HUES64 (cell line): ENCODE measurements around the gene DMXL1. TPM values are rescaled to one million over a fixed set of nuclear protein-coding genes. Genes with fewer than 3 reads are reported as not detected.
A peak's percentile ranks its signal among the peaks of the same experiment; 100 is the strongest.

Experiments
- H3K27ac ChIP-seq: 2 replicates; pipeline ENCODE4 v1.7.0; 2013; ENCODE audit warnings: low read depth, low read length, inconsistent platforms
- H3K27me3 ChIP-seq: 2 replicates; pipeline ENCODE4 v1.6.1; 2013; ENCODE audit warnings: mild to moderate bottlenecking, low read length; ENCODE audit not compliant: insufficient read depth
- H3K36me3 ChIP-seq: 2 replicates; pipeline ENCODE4 v1.6.1; 2013; ENCODE audit warnings: mild to moderate bottlenecking, low read length; ENCODE audit not compliant: insufficient read depth
- H3K4me1 ChIP-seq: 2 replicates; pipeline ENCODE4 v1.6.1; 2013; ENCODE audit warnings: mild to moderate bottlenecking, low read length, moderate library complexity; ENCODE audit not compliant: insufficient read depth
- H3K4me3 ChIP-seq: 2 replicates; pipeline ENCODE4 v1.5.1; 2013; ENCODE audit warnings: mild to moderate bottlenecking, low read length, moderate library complexity
- H3K9ac ChIP-seq: 2 replicates; pipeline ENCODE4 v1.6.1; 2013; ENCODE audit warnings: mild to moderate bottlenecking, low read depth, low read length
- H3K9me3 ChIP-seq: 2 replicates; pipeline ENCODE4 v1.6.1; 2013; ENCODE audit warnings: low read depth, low read length; ENCODE audit not compliant: insufficient read depth
- WGBS: fragments of 150-250, 120-280 bp; methylation state at CpG from one replicate; pipeline ENCODE4 v1.1.7; 2013; ENCODE audit warnings: missing lambda C conversion rate; 5-methylcytosine and 5-hydroxymethylcytosine counted together
- polyA plus RNA-seq, 2 experiments: library from polyadenylated mRNA; stranded (reverse); fragments of 50-300 nt; gene quantifications; one replicate each; pipeline ENCODE4 v1.2.3, GENCODE V29; 2013

DMXL1 gene
- 20.7 TPM for polyA plus RNA-seq (2013, experiment 1 of 2)
- polyA plus RNA-seq (2013, experiment 2 of 2): 21.2 TPM

DNA sequence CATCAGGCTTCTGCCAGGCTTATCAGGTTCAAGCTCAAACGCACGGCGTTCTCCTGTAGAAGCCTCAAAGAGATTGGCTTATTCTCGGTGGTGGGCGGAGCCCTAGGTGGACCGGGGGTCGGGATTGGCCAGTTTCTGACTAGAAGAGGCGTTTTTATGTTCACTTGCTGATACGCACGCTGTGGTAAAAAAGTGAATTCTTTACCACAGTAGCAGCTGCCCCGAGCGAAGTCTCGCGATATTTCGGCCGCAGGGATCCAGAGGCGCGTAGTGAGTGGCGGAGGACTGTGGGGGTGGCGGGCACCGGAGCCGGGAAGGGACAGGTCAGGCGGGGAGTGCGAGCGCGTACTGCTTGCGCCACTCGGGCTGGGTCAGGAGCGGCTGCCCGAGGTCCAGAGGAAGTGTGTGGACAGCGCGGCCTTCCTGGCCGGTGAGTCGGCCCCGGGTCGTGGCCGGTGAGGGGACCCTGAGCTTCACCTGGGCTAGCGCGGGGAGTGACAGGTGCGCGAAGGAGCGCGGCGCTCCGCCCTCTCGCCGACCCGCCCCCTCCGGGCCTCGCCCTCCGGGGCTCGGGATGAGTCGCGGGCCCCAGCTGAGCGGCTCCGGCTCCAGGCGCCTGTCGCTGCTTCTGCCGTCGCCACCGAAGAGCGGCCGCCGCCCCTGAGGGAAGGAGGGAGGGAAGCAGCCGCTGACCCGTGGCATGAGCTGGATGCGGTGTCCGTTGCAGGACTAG lies at the start of gene DMXL1:
Gene DMXL1 (plus strand): TSS at position 260 of the 733 bp plus-strand sequence. CDS start 483 bp downstream, outside the sequence.
- Histone ChIP-seq H3K4me1 (peaks cover 30% of the 10 kb centered on the region), H3K27ac (peak within 1 kb of the TSS; percentile 86; the same call in 1 of the 2 replicates), H3K36me3 (no peaks in the 10 kb centered on the region), H3K9ac (peak within 1 kb of the TSS; percentile 71), H3K9me3 (no peaks in the 10 kb centered on the region), H3K4me3 (peak within 1 kb of the TSS; percentile 71), H3K27me3 (no peaks in the 10 kb centered on the region)
- WGBS: 1% methylated on average over 68 of the region's 68 CpGs

DNA sequence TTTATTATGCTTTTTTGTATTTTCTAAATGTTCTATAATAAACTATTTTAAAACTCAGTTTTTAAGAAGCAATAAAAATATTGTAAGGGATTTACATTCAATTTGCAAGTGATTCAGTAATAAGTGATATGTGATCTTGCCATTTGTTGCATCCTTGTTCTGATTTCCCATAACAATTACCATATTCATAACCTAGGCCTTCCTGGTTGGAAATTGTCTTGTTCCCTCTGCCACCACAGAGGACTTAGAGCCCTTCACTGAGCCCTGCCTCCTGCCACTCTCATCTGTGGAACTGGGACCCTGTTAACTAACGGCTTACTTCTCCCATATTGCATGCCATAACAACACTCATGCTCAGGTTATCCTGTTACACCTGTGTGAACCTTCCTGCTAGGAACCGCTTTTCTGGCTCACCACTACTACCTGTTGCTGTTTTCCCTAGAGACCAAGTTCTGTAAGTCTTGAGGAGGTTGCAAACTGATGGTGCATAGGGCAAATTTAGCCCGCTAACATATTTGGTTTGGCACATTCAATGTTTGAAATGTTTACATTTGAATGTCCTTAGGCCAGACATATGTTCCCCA lies 49.6 kb upstream of the DMXL1 start:
- Histone ChIP-seq H3K9ac (no peak overlapping the region), H3K36me3 (no peaks in the 10 kb centered on the region), H3K4me1 (no peaks in the 10 kb centered on the region), H3K27me3 (no peaks in the 10 kb centered on the region), H3K9me3 (0 out of 2 replicates have a peak, but pooled peaks cover 3% of the 10 kb centered on the region), H3K4me3 (no peak overlapping the region), H3K27ac (no peak overlapping the region)
- WGBS: 92% methylated on average over 3 of the region's 3 CpGs

DNA sequence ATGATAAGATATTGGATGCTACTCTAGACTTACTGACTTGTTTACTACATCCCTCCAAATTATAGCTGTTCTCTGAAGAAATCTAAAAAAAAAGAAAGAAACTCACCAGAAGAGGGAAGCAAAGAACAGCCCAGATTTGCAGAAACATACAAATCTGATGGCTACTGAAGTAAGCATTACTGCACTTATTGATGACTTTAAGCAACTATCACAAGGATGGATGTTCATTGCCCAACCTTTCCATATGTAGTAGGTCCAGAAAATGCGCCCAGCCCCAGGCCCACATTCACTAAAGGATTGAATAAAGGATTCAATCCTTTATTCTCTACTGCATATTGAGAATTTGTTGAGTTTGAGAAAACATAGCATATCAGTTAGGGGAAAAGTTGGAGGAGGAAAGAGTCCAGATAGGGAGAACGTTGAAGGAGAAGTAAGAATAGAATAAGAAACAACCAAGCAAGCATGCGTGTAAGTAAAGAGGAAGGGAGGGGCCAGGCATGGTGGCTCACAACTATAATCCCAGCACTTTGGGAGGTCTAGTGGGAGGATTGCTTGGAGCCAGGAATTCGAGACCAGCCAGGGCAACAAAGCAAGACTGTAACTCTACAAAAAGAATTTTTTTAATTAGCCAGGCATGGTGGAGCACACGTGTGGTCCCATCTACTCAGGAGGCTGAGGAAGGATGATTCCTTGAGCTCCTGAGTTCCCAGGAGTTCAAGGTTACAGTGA lies 48.7 kb upstream of the DMXL1 start:
- Histone ChIP-seq H3K36me3 (no peaks in the 10 kb centered on the region), H3K4me3 (no peak overlapping the region), H3K27me3 (no peaks in the 10 kb centered on the region), H3K9ac (no peak overlapping the region), H3K4me1 (no peaks in the 10 kb centered on the region), H3K9me3 (0 out of 2 replicates have a peak, but pooled peaks cover 3% of the 10 kb centered on the region), H3K27ac (no peak overlapping the region)
- WGBS: 81% methylated on average over 5 of the region's 5 CpGs

- WGBS: 86% methylated on average over 1 of the region's 1 CpG
- Histone ChIP-seq H3K36me3 (no peaks in the 10 kb centered on the region), H3K27ac (no peak overlapping the region), H3K9ac (no peak overlapping the region), H3K4me3 (no peak overlapping the region), H3K4me1 (no peaks in the 10 kb centered on the region), H3K9me3 (0 out of 2 replicates have a peak, but pooled peaks cover 3% of the 10 kb centered on the region), H3K27me3 (no peaks in the 10 kb centered on the region)
These were observed 48.1 kb upstream of the DMXL1 start for GRCh38 chr5:119022773-119023172.

GRCh38 chr5:119028575-119028974 lies 42.3 kb upstream of the DMXL1 start:
- Histone ChIP-seq H3K4me3 (no peak overlapping the region), H3K27me3 (no peaks in the 10 kb centered on the region), H3K36me3 (no peaks in the 10 kb centered on the region), H3K9me3 (0 out of 2 replicates have a peak, but pooled peaks cover 3% of the 10 kb centered on the region), H3K4me1 (peaks cover 20% of the 10 kb centered on the region), H3K27ac (no peak overlapping the region), H3K9ac (no peak overlapping the region)
- WGBS: 92% methylated on average over 5 of the region's 5 CpGs

DNA sequence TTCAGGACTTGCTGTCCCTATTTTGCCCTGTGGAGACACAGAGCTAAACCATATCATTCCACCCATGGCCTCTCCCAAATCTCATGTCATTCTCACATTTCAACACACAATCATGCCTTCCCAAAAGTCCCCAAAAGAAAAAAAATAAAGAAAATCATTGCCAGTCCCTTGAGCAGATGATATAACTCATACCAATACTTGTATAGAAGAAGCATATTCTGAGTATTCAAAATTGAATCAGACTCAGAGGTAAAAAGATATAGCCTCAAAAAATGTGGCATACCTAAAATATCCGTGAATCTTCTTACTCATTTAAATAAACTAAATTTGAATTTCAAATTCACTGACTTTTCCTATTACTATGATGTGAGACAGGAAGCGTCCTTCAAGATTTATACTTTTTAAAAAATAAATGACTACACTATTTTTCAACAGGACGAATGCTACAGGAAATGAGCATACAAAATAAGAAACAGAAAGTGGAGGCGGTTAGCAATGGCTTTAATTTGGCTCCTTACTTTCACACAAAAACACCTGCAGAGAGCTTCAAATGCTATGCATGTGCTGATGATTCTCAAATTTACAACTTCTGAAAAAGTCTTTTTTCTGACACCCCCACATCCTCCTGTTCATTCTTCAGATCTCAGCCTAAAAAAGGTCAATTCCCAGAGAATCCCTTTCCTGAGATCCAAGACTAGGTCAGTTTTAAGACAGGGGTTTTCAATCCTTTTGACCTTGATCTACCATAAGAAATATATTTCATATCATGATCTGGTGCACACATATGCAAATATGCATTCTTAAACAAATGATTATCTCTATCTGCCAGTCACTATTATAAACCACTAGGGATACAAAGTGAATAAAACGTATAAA lies 39.6 kb upstream of the DMXL1 start:
- Histone ChIP-seq H3K27ac (peak overlapping the region; percentile 46; the same call in 1 of the 2 replicates), H3K36me3 (no peaks in the 10 kb centered on the region), H3K9me3 (no peaks in the 10 kb centered on the region), H3K4me1 (peaks cover 20% of the 10 kb centered on the region), H3K4me3 (no peak overlapping the region), H3K9ac (no peak overlapping the region), H3K27me3 (no peaks in the 10 kb centered on the region)
- 72% methylated on average over 4 of the region's 5 CpGs for WGBS

DNA sequence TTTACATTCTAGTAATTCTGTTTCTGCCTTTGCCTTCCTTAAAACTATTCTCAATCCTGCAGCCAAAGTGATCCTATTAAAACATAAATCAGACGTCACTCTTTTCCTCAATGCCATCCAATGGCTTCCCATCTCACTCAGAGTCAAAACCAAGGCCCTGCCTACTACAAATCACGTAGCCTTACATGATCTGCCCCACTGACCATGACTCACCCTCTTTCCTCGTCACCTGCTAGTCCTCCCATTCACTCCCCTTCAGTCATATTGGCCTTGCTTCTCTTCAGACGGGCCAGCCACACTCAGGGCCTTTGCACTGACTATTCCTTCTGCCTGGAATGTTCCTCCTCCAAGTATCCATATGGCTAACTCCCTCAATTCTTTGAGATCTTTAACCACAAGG lies 39.0 kb upstream of the DMXL1 start:
- Histone ChIP-seq H3K36me3 (no peaks in the 10 kb centered on the region), H3K9me3 (no peaks in the 10 kb centered on the region), H3K27me3 (no peaks in the 10 kb centered on the region), H3K4me3 (no peak overlapping the region), H3K9ac (no peak overlapping the region), H3K27ac (0 out of 2 replicates have a peak overlapping the region, but pooled peaks have one; percentile 46), H3K4me1 (peaks cover 20% of the 10 kb centered on the region)
- 72% methylated on average over 4 of the region's 4 CpGs for WGBS

GRCh38 chr5:119032656-119033055 lies 38.2 kb upstream of the DMXL1 start:
- H3K4me1 ChIP-seq: peaks cover 20% of the 10 kb centered on the region
- H3K27ac ChIP-seq: no peak overlapping the region
- H3K27me3 ChIP-seq: no peaks in the 10 kb centered on the region
- no peaks in the 10 kb centered on the region for H3K36me3 ChIP-seq
- H3K9ac ChIP-seq: no peak overlapping the region
- 94% methylated on average over 2 of the region's 3 CpGs for WGBS
- no peak overlapping the region for H3K4me3 ChIP-seq
- H3K9me3 ChIP-seq: no peaks in the 10 kb centered on the region

DNA sequence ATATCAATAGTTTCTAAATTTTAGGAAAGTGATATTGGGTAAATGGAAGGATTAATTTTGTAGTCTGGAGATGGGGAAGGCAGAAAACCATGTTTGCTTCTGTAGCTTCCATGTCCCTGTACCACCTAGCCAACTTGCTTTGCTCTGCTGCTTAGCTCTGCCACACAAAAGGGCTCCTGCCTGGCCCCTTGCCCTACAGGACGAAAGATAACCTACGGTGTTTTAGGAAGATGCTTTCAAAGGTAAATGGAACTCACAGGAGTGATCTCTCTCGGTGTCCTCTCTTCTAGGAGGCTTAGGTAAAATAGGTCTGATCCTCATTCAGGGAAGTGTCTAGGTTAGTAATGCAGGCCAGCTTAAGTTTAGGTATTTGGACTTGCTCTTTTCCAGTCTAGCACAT lies 37.8 kb upstream of the DMXL1 start:
- Histone ChIP-seq H3K27ac (no peak overlapping the region; the same call in 1 of the 2 replicates), H3K4me1 (peaks cover 20% of the 10 kb centered on the region), H3K36me3 (no peaks in the 10 kb centered on the region), H3K4me3 (no peak overlapping the region), H3K9ac (no peak overlapping the region), H3K27me3 (no peaks in the 10 kb centered on the region), H3K9me3 (no peaks in the 10 kb centered on the region)
- WGBS: 55% methylated on average over 3 of the region's 3 CpGs

DNA sequence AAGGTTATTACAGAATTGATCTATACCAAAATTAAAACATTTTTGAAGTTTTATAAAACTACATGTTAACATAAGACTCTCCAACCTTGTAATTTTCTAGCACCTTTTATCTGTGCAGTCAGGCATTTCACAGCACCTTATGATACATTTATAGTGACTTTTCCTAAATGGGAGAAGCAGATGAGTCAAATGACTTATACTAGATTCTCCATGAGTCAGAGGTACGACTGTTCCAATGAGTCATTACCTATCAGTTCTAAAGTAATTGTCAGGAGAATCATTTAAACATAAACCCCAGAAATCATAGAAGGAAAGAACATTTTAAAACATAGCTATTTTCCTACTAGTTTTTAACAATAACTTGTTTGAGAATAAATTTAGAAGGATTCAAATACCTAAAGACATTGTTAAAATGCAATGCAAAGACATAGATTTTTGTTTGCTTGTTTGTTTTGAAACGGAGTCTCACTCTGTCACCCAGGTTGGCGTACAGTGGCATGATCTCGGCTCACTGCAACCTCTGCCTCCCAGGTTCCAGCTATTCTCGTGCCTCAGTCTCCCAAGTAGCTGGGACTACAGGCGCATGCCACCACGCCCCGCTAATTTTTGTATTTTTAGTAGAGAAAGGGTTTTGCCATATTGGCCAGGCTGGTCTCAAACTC lies 34.7 kb upstream of the DMXL1 start:
- WGBS: 93% methylated on average over 8 of the region's 8 CpGs

More for the DNA sequence above, 34.7 kb upstream of the DMXL1 start:
- no peaks in the 10 kb centered on the region for H3K36me3 ChIP-seq
- peaks cover 14% of the 10 kb centered on the region for H3K4me1 ChIP-seq
- H3K4me3 ChIP-seq: no peak overlapping the region
- no peaks in the 10 kb centered on the region for H3K27me3 ChIP-seq
- H3K9me3 ChIP-seq: no peaks in the 10 kb centered on the region
- no peak overlapping the region for H3K27ac ChIP-seq
- H3K9ac ChIP-seq: no peak overlapping the region
